Gastroesophageal sphincter (tissue), 3 donors: ENCODE measurements around the gene THAP11.

ENCODE experiments used
- CTCF ChIP-seq, 4 experiments: fragments of 200-600 bp in 2 of 4; fragments of 450-650 bp in 2 of 4; sonication (generic) in 1 of 4; IDR thresholded peaks; one replicate each; pipeline ENCODE4 v1.5.1; 2017 to 2019; ENCODE audit warnings: antibody characterized with exemption in 4 of 4, mild to moderate bottlenecking in 2 of 4, moderate library complexity in 2 of 4
- POLR2A ChIP-seq, 2 donors: fragments of 450-650 bp; IDR thresholded peaks; one replicate each; pipeline ENCODE4 v1.6.1; 2017; ENCODE audit warnings: antibody characterized with exemption in 2 of 2, mild to moderate bottlenecking in 2 of 2, moderate library complexity in 1 of 2

GRCh38 chr16:67803894-67804293 lies 38.2 kb upstream of the THAP11 start:
- TF ChIP-seq POLR2A (IDR thresholded peaks at IDR 0.05) (no peak), CTCF (IDR thresholded peaks at IDR 0.05) (no peak)
